Tibial nerve (tissue), 4 donors: ENCODE data around the gene INPP4B. TPM values are rescaled to one million over a fixed set of nuclear protein-coding genes. Genes with fewer than 3 reads are reported as not detected.

ENCODE experiments used
- DNase-seq, 2 donors: peaks; one replicate each; pipeline ENCODE4 v3.0.0-alpha.2; 2019; ENCODE audit warnings: low spot score in 2 of 2
- H3K27ac ChIP-seq, 4 donors: fragments of 200-600 bp; sonication (generic) in 3 of 4; one replicate each; pipeline ENCODE4 v1.5.1; 2017 to 2019; ENCODE audit warnings: mild to moderate bottlenecking in 1 of 4
- H3K27me3 ChIP-seq, 2 donors: fragments of 200-600 bp; sonication (generic) in 1 of 2; one replicate each; pipeline versions ENCODE4 v1.5.1 to v1.6.0; 2017 to 2019
- H3K36me3 ChIP-seq, 3 donors: fragments of 200-600 bp; sonication (generic); one replicate each; pipeline ENCODE4 v1.5.1; 2018 to 2019
- H3K4me1 ChIP-seq, 4 donors: fragments of 200-600 bp; sonication (generic) in 3 of 4; one replicate each; pipeline ENCODE4 v1.5.1; 2017 to 2019
- H3K4me3 ChIP-seq, 4 donors: fragments of 200-600 bp; sonication (generic) in 3 of 4; one replicate each; pipeline ENCODE4 v1.5.1; 2017 to 2019; ENCODE audit warnings: mild to moderate bottlenecking in 1 of 4, moderate library complexity in 1 of 4
- H3K9me3 ChIP-seq, 4 donors: fragments of 200-600 bp; sonication (generic) in 3 of 4; one replicate each; pipeline ENCODE4 v1.5.1; 2017 to 2019
- CTCF ChIP-seq, 5 experiments: fragments of 200-600 bp in 3 of 5; fragments of 450-650 bp in 2 of 5; sonication (generic) in 3 of 5; IDR thresholded peaks; one replicate each; pipeline ENCODE4 v1.5.1; 2016 to 2019; ENCODE audit warnings: antibody characterized with exemption in 5 of 5, mild to moderate bottlenecking in 3 of 5, moderate library complexity in 2 of 5
- EP300 ChIP-seq, 2 donors: sonication (generic); formaldehyde crosslinking; IDR thresholded peaks; one replicate each; pipeline ENCODE4 v1.6.1; 2017; ENCODE audit warnings: antibody characterized with exemption in 2 of 2, mild to moderate bottlenecking in 1 of 2
- POLR2A ChIP-seq, 2 donors: fragments of 450-650 bp; IDR thresholded peaks; one replicate each; pipeline ENCODE4 v1.6.1; 2017; ENCODE audit warnings: antibody characterized with exemption in 2 of 2, mild to moderate bottlenecking in 2 of 2, moderate library complexity in 2 of 2
- WGBS, 2 donors: methylation state at CpG; one replicate each; pipeline ENCODE4 v1.1.5; 2018; 5-methylcytosine and 5-hydroxymethylcytosine counted together
- total RNA-seq, 4 donors: library from RNA; depleted of rRNA; stranded (reverse); fragments of >200 nt; gene quantifications; one replicate each; pipeline ENCODE4 v1.1.0, GENCODE V29; 2016

The INPP4B gene
- total RNA-seq, 4 donors from 2014 or later = 16.3 to 32.4 (median 24.8) TPM

GRCh38 chr4:142361981-142362380, 484.1 kb downstream of the INPP4B start:
- no peaks in the 10 kb centered on the region for H3K27me3 ChIP-seq
- no peak for DNase-seq
- WGBS, 2 donors = 92 to 95% methylated on average over 2 of the region's 2 CpGs
- no peak overlapping the region for H3K4me3 ChIP-seq
- no peaks in the 10 kb centered on the region for H3K36me3 ChIP-seq
- no peak overlapping the region for H3K27ac ChIP-seq
- no peaks in the 10 kb centered on the region for H3K9me3 ChIP-seq
- TF ChIP-seq EP300 (IDR thresholded peaks at IDR 0.05) = no peak
- TF ChIP-seq POLR2A (IDR thresholded peaks at IDR 0.05) = no peak
- TF ChIP-seq CTCF (IDR thresholded peaks at IDR 0.05) = no peak
- no peaks in the 10 kb centered on the region for H3K4me1 ChIP-seq

- TF ChIP-seq POLR2A (IDR thresholded peaks at IDR 0.05) (no peak), CTCF (IDR thresholded peaks at IDR 0.05) (no peak), EP300 (IDR thresholded peaks at IDR 0.05) (no peak)
- whole genome bisulfite sequencing, 2 donors = 95 to 100% methylated on average over 1 of the region's 1 CpG
- H3K4me3 ChIP-seq = no peak overlapping the region
- DNase-seq = no peak
- no peaks in the 10 kb centered on the region for H3K36me3 ChIP-seq
- no peaks in the 10 kb centered on the region for H3K27me3 ChIP-seq
- no peak overlapping the region for H3K27ac ChIP-seq
- H3K4me1 ChIP-seq = peaks cover 0 to 1% (median 0%) of the 10 kb centered on the region in 4 donors
- no peaks in the 10 kb centered on the region for H3K9me3 ChIP-seq
Measured at GRCh38 chr4:142360657-142361056, 485.4 kb downstream of the INPP4B start.

GRCh38 chr4:142358656-142359055, 487.4 kb downstream of the INPP4B start:
- TF ChIP-seq POLR2A (IDR thresholded peaks at IDR 0.05) (no peak), CTCF (IDR thresholded peaks at IDR 0.05) (no peak), EP300 (IDR thresholded peaks at IDR 0.05) (no peak)
- no peak overlapping the region for H3K27ac ChIP-seq
- H3K27me3 ChIP-seq = no peaks in the 10 kb centered on the region
- no peaks in the 10 kb centered on the region for H3K36me3 ChIP-seq
- H3K4me3 ChIP-seq = no peak overlapping the region
- no peak for DNase-seq
- 72 to 81% methylated on average over 4 of the region's 4 CpGs for WGBS, 2 donors
- H3K9me3 ChIP-seq = no peaks in the 10 kb centered on the region
- H3K4me1 ChIP-seq = peaks cover 0 to 14% (median 1%) of the 10 kb centered on the region in 4 donors

GRCh38 chr4:142356801-142357200, 489.3 kb downstream of the INPP4B start:
- no peaks in the 10 kb centered on the region for H3K9me3 ChIP-seq
- peaks cover 0 to 32% (median 4%) of the 10 kb centered on the region in 4 donors for H3K4me1 ChIP-seq
- DNase-seq = no peak
- WGBS, 2 donors = 96 to 100% methylated on average over 1 of the region's 1 CpG
- TF ChIP-seq EP300 (IDR thresholded peaks at IDR 0.05) (no peak), CTCF (IDR thresholded peaks at IDR 0.05) (no peak), POLR2A (IDR thresholded peaks at IDR 0.05) (no peak)
- H3K4me3 ChIP-seq = no peak overlapping the region
- H3K27ac ChIP-seq = no peak overlapping the region
- no peaks in the 10 kb centered on the region for H3K36me3 ChIP-seq
- no peaks in the 10 kb centered on the region for H3K27me3 ChIP-seq

GRCh38 chr4:142356118-142356759, 489.9 kb downstream of the INPP4B start:
- TF ChIP-seq EP300 (IDR thresholded peaks at IDR 0.05) (no peak), CTCF (IDR thresholded peaks at IDR 0.05) (no peak), POLR2A (IDR thresholded peaks at IDR 0.05) (no peak)
- Histone ChIP-seq H3K27ac (no peak overlapping the region), H3K27me3 (no peaks in the 10 kb centered on the region), H3K4me3 (no peak overlapping the region), H3K4me1 (peaks cover 0 to 37% (median 4%) of the 10 kb centered on the region in 4 donors), H3K36me3 (no peaks in the 10 kb centered on the region), H3K9me3 (no peaks in the 10 kb centered on the region)
- no peak for DNase-seq
